GM19328 (cell line): ENCODE data around the gene CCDC88C.
"Not testable (repeated sequence)": the region's sequence is repeated elsewhere in the genome, so short reads cannot be mapped to it uniquely, and the experiment has no call there.

ENCODE experiments used
- ATAC-seq: cut with Tn5 transposase; IDR thresholded peaks from one replicate; pipeline ENCODE4 v1.9.1; 2021; ENCODE audit warnings: mild to moderate bottlenecking, moderate library complexity; ENCODE audit not compliant: unreplicated experiment

The CCDC88C gene

GRCh38 chr14:91255026-91255695, 162.5 kb downstream of the CCDC88C start:
- no peak for ATAC-seq

GRCh38 chr14:91254461-91254860, 163.2 kb downstream of the CCDC88C start:
- no peak for ATAC-seq

DNA sequence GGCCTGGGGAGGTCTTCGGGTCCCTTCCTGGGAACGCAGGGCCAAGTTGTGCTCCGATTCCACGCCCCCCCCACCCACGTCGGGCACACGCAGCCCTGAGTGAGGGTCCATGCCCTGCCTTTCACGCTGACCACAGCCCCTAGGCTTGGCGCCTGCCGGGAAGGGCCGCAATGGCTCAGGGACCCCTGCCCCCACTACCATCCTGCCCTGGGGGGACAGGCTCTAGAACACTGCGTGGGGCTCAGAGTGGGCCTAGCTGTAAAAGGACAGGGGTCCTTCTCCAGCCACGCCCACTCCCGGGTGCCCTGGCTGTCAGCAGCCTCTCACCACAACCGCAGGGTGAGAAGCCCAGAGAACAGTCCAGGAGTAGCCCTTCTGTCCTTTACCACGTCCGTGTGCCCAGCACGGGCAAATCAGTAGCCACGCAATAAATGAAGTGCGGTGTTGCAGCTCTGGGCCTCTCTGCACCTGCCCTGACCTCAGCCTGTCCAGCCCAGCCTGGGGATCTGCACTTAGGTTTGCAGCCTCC, 163.8 kb downstream of the CCDC88C start:
- ATAC-seq: no peak

DNA sequence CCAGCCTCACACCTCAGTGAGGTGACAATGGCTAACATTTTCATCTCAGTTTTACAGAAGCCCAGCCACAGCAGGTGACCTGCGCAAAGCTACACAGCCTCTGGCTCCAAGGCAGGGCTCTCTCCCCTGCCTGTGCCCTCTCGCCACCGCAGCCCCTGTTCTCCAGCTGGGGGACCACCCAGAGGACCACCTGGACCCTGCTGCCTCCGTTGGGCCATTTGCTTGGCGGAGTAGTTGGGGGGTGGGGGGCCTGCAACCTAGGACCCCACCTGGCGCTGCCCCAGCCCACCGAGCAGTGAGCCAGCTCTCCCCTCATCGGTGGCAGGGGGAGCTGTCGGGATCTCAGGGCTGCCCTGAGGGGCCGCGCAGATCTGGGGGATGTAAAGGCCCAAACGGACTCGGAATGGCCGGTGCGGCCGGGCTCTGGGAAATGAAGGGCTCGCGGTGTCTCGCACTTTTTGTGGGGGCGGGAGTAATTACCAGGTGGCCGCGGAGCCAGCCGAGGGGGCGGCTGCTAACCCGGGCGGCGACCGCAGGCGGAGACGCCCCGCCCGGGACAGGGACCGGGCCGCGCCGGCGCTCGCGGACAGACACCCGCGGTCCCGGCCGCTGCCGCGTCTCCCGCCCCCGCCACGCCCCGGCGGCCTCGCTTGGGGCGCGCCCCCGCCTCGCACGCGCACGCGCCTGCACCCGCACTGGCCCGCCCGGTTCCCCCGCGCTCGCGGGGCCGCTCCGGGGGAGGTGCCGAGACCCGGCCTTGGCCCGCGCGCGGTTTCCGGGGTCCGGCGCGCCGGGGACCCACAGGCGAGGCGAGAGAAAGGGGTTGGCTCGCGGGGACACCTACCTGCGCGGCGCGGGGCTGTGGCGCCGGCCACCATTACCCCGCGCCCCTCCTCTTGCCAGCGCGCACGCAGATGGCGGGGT, 164.5 kb downstream of the CCDC88C start:
- ATAC-seq: no peak

DNA sequence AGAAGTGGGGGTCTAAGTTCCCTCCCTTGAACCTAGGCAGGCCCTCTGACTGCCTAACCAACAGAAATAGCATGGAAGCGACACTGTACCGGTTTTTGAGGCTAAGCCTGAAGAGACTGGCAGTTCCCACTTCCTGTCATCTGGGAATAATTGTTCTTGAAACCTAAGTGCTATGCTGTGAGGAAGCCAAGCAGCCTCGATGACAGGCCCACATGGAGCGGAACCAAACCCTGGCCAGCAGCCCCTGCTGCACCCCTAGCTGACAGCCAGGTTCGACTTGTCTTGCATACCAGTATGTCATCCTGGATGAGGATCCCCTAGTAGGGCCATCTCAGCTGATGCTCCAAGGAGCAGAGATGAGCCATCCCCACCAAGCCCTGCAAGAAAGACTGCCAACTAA, 166.7 kb downstream of the CCDC88C start:
- ATAC-seq: no peak

DNA sequence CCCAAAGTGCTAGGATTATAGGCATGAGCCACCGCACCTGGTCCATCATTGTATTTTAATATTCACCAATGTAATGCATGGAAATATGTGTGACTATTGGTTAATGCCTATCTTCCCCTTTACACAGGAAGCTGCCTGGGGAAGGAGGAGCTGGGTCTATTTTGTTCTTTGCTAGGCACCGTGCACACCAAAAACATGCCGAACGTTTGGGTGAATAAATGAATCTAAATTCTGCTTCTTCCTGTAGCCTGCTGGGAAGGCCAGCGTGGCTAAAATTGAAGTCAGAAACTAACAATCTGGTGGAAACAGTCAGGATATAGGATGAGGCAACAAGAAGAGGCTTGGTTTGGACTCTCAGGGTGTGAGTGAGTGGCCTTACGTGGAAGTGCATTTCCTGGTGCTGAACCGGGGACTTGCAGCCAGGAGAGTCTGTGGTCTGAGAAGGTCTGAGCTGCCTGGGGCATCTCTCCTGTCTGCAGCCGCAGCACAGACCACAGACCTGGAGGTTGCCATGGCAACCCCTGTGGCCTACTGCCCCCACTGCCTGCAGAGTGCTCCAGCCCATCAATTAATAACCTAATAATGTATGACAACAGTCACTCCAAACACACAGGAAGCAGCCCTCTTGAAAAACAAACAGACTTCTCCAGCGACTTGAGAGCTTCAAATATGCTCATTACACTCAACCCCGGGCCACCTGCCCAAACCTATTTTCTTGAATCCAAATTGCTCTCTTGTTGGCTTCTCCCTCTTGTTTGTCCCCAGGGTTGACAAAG, 167.6 kb downstream of the CCDC88C start:
- peak; percentile 85 for ATAC-seq

DNA sequence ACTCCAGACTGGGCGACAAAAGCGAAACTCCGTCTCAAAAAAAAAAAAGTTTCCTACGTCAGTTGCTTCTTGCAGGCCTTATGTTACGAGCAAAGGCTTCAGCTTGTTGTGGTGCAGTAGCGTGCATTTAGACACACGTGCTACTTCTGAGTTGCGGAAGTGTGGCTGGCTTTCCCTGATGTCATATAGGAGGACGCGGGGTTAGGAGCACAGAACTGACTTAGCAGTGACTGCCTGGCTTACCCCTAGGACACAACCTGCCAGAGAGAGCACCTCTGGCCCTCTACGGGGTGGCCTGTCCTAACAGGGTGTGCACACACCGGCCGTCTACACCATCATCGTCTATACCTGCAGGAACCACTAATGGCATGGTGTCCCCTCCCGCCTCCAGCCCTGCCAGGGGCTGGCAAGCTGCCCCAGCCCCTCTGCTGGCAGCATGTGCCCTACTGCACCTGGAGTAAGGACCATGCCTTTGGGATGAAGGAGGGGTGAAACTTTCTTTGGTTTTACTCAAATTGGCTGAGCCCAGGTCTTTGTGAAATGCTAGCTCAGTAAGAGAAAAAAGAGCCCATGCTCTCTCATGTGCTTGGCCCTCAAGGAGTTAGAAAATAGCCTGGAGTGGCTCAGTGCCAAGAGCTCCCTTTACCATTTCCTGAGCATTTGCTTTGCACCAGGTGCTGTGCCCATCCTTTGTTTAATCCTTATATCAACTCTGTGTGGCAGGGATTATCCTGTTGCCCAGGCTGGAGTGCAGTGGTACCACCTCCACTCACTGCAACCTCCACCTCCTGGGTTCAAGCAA, 171.4 kb downstream of the CCDC88C start:
- no peak for ATAC-seq

GRCh38 chr14:91245616-91246015, 172.0 kb downstream of the CCDC88C start:
- ATAC-seq: not testable (repeated sequence)

DNA sequence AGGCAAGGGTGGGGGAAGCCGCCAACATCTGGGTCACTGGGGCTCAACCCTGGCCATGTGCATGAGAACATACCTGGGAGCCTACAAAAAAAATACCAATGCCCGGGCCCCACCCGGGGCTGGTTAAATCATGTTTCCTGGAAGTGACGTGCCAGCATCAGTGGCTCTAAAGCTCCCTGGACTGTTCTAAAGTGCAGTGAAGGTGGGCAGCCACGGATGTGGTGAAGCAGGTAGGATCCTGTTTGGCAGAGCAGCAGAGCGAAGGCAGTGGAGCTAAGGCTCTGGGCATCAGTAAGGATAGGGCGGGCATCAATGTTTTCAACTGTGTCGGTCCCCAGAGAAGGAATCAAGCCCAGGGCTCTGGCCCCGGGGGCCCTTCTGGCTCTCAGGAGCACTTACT, 172.6 kb downstream of the CCDC88C start:
- ATAC-seq: no peak

DNA sequence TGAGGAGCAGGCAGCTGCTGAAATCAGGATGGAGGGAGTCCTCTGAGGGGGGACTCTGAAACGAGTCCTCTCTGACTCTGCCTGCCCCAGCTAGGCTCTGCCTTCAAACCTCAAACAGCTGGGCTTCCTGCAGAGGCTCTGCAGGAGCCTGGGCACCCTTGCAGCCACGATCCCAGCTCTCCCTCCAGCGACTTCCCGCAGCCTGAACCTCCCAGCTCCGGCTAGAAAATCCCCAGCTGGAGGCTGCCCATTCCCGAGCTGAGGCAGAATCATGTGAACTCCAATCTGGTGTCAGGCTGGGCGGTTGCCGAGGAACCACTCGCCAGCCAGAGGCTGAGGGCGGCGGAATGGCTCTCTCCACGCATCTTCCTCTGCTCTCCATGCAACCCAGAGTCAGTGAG, 173.1 kb downstream of the CCDC88C start, which contains the start of gene GPR68:
TSS of gene GPR68 (minus strand) at position 204 of the 401 bp plus-strand sequence. CDS start 9,654 bp downstream, outside the sequence.
- no peak for ATAC-seq

- no peak for ATAC-seq
Measured at GRCh38 chr14:91243074-91243471, 174.5 kb downstream of the CCDC88C start.

DNA sequence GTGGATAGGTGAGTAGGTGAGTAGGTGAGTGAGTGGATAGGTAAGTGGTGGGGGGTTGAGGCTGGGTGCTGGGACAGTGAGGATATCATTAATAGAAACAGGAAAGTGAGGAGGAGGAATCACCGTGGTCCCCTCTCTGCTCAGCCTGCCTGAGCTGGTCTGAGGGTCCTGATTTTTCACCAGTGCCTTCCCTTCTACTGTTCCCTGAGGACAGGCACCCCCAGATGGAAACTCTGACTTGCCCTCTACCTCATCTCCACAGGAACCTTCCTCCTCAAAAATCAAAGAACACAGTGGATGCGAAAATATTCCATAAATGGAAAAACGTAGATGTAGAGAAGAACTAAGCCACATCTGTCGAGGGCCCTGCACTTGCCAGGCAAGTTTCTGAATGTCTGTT, 175.0 kb downstream of the CCDC88C start:
- ATAC-seq: no peak

DNA sequence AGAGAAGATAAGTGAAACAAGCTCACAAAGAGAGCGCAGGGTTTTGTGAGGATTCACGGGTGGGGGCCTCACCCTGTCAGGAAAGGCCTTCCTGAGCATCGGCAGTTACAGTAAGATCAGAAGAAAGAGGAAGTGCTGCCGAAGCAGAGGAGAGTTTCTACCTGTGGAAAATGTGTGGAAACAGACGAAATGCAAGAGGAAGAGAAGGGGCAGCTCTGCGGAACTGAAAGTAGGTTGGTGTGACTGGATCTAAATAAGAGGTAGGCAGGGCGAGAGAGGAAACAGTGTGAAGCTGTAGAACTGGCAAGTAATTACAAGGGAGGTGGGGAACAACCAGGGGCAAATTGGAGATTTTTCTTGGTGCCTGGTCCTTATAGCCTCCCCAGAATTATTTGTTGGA, 175.8 kb downstream of the CCDC88C start:
- ATAC-seq: peak; percentile 70

DNA sequence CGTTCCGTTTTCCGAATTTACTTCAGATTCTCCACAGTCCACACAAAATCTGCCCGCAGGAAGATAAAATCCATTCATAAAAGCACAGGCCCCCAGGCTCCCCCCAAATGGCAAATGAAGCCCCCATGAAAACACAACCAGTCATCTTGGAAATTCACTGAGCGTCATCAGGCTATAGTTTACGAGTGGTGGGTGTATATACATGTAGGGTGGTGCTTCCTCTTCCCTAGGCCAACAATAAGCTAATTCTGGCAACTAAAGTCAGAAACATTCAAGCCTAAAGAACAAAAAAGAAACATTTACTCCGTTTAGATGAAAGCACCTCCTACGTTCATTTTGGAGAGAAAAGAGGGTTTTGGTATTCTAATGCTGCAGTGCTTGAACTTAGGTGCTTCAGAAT, 179.0 kb downstream of the CCDC88C start:
- ATAC-seq: no peak

DNA sequence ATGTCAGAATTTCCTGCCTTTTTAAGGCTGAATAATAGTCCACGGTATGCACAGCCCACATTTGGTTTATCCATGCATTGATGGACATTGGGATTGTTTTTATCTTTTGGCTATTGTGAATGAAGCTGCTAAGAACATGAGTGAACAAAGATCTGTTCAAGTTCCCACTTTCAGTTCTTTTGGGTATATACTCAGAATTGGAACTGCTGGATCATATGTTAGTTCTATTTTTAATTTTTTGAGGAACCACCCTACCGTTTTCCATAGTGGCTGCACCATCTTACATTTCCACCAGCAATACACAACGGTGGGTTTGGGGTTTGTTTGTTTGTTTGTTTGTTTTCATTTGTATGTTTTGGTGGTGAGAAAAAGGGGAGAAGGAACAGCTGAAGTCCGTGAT, 179.5 kb downstream of the CCDC88C start:
- ATAC-seq: no peak

DNA sequence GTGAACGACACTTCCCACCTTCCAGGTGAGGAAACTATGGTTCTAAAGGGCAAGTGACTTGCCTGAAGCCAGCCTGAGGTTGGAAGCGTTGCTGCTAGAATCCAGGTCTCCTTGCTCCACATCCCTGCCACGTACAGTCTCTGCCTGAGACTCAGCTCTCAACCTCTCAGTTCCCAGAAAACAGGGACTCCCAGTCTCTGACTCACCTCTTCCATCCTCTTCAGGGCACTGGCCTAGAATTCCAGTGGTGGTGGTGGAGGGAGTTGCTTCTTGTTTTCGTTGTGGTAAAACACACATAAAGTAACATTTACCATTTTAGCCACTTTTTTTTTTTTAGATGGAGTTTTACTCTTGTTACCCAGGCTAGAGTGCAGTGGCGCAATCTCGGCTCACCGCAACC, 180.4 kb downstream of the CCDC88C start:
- no peak for ATAC-seq

- ATAC-seq: no peak
Measured at GRCh38 chr14:91235841-91236240, 181.8 kb downstream of the CCDC88C start.

DNA sequence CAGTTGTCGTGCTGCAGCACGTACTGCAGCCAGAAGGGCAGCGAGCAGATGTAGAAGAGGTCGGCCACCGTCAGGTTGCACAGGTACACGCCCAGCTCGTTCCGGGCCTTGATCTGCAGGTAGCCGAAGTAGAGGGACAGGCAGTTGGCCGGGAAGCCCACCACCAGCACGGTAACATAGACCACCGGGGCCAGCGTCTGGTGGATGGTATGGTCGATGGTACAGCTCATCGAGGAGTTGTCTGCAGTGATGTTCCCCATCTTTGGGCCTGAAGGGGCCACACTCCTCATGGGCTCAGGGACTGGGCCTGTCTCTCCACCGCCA, 182.9 kb downstream of the CCDC88C start:
- no peak for ATAC-seq

- no peak for ATAC-seq
Measured at GRCh38 chr14:91233936-91234790, 183.5 kb downstream of the CCDC88C start.
